ENCODE data around the gene TMEM120B.

Gene TMEM120B

DNA sequence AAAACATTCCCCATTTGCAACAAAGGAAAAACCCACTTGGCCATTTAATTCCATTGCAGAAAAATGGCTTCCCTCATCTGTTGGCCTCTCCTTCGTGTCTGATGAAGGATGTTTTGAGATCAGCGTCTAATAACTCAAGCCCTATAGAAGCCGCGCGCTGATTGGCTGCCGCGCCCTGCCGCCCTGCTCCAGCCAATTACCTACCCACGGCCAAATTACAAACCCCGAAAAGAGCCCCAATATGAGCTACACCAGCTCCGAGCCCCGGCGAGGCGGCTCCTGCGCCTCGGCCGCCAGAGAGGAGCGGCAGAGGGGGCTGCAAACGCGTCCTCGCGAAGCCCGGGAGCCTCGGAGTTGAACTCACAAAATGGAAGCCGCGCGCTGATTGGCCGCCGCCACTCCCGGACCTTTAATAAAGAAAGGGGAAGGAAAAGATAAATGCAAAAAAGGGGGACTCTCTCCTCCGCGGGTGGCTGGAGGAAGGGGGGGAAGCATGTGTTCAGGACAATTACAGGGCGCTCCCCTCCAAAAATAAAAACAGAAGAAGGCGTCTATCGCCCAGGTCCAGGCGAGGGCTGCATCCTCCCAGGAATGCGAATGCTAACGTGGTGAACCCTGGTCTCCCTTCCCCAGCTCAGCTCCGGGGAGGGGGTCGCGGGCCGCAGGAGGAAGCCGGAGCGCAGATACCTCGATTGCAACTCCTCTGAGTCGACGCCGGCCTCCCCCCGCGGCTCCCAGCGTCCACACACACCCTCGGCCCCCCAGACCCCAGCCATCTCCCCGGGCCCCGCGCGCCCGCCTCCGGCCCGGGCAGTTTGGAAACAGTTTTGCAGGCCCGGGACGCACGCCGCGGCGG, 90.5 kb downstream of the TMEM120B start:
- DNase-seq (ENCODE audit: low read depth in 3 of 3, low spot score in 1 of 3) = peak; percentile 71 to 83 (median 72)

DNA sequence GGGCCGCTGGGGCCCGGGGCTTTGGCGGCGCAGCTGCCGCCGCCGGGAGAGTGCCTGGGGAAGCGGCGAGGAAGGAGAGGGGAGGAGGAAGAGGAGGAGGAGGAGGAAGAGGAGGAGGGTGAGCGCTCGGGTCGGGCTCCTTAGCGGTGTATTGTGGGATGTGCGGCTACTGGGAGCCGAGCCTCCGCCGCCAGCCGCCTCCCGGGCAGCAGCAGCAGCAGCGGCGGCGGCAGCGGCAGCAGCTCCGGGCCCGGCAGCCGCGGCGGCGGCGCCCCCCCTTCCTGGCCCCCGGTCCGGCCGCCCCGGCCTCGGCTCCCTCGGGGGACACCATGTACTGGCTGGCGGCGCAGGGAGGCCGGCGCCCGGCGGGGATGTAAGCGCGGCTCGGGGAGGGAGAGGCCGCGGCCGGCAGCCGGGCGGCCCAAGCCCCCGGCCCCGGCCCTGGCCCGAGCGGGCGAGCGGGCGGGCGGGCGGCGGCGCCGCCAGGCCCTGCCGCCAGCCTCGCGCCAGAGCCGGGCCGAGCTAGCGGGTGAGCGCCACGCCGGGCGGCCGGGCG, 91.4 kb downstream of the TMEM120B start, which contains the start of gene SETD1B:
Gene SETD1B (plus strand): TSS at position 149 of the 556 bp plus-strand sequence. CDS start 729 bp downstream, outside the sequence.
- no peak for DNase-seq (ENCODE audit: low read depth in 3 of 3, low spot score in 1 of 3)

DNA sequence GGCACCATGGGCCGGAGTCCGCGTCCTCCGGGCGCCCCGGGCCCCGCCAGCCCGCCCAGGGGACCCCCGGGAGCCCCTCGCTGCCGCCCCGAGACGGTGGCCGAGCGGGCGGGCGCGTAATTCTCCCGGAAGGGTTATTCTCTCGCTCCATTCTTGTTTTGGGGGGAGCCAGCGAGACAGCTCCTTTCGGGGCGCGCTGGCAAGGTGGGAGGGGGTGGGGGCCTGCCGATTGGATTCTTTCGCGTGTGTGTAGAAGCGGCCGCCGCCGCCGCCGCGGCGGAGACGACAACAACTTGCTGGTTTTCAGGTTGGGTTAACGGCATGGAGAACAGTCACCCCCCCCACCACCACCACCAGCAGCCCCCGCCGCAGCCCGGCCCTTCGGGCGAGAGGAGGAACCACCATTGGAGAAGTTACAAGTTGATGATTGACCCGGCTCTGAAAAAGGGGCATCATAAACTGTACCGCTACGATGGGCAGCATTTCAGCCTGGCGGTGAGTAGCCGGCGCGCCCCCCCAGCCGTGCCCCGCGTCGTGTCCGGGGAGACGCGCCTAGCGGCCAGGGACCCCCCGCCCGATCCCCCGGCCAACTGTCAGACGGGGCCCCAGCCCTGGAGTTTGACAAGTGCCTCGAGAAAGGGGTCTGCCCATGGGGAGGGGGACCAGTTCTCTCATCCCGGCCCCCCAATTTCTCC, 92.0 kb downstream of the TMEM120B start:
- DNase-seq (ENCODE audit: low read depth in 3 of 3, low spot score in 1 of 3) = no peak

DNA sequence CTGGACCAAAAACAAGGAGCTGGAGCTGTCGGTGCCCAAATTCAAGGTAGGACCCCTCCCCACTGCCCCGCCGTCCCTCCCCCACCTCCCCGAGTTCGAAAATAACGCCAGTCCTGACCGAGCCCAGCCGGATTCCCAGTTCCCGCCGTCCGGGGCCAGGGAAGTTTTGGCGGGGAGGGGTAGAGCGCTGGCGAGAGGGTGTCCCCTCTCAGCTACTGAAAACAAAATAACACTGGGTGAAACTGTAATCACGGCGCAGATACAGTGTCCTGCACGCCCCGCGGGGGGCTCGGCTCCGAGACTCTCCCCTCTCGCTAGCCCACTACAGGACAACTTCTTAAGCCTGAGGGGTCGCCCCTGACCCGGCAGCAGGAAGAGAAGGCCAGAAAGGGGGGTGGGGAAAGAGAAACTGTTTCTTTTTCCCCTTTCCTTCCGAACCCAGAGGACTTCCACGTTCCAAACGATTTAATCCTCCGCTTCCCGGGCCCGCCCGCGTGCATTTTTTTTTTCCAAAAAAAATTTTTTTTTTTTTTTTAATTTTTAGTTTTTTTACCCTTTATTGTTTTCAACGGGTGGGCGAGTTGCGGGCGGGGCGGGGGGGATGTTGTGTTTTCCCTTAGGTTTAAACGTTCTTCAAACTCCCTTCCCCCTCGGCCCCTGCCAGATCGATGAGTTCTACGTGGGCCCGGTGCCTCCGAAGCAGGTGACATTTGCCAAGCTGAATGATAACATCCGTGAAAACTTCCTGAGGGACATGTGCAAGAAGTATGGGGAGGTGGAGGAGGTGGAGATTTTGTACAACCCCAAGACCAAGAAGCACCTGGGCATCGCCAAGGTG, 92.8 kb downstream of the TMEM120B start:
- DNase-seq (ENCODE audit: low read depth in 3 of 3, low spot score in 1 of 3) = no peak

DNA sequence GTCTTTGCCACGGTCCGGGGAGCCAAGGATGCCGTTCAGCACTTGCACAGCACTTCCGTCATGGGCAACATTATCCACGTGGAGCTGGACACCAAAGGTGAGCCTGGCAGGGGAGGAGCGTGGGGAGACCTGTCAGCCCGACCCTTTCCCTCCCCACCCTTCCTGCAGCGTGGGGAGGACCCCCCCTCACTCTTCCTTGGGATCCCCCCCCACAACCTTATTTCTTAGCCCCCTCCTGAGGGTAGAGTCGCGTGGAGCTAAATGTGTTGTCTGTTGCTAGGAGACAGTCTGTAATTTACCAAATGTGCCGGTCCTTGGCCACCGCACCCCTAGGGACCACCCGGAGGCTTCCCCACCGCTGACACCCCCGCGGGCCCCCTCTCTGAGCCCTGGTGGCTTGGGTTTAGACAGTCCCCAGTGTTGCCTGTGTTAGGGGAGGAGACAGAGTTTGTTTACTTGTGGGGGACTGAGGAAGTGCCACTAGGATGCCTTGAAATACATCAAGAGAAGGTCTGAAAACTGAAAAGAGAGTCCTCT, 93.5 kb downstream of the TMEM120B start:
- DNase-seq (ENCODE audit: low read depth in 3 of 3, low spot score in 1 of 3) = no peak

DNA sequence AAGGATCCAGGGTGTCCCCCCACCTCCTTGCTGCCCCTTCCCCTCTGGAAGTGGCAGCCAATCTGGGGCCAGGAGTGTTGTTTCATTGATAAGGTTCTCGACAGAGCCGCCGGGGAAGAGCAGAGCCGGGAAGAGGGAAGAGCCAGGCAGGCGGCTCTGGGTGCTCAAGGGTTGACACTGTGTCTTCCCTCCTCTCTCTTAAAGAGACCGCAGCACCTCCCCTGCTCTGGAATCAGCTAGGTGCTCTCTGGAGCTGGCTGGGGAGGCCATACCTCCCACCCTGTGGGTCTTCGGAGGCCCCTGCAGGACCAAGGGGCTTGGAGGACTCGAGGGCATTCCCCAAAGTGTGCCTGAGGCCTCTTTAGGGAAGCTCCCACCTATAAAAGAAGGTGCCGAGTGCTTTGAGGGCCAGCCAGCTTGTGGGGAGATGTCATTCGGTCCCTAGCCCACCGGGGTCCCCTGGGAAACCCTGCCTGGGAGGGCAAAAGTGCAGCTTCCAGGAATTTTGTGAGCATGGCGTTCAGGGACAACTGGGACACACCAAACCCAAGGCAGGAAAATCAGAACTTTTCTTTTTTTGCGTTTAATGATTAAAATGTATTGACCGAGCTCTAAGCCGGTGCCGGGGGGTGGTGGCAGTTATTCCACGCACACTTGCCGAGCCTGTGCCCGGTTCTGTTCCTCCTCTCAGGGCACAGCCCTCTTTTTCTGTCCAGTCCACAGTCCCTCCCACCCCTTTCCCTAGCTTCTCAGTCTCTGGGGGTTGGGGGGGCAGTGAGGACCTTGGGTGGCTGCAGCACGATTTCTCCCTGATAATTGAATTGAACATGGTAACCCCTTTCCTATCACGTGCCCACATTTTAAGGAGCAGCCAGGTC, 94.2 kb downstream of the TMEM120B start:
- DNase-seq (ENCODE audit: low read depth in 3 of 3, low spot score in 1 of 3) = no peak

DNA sequence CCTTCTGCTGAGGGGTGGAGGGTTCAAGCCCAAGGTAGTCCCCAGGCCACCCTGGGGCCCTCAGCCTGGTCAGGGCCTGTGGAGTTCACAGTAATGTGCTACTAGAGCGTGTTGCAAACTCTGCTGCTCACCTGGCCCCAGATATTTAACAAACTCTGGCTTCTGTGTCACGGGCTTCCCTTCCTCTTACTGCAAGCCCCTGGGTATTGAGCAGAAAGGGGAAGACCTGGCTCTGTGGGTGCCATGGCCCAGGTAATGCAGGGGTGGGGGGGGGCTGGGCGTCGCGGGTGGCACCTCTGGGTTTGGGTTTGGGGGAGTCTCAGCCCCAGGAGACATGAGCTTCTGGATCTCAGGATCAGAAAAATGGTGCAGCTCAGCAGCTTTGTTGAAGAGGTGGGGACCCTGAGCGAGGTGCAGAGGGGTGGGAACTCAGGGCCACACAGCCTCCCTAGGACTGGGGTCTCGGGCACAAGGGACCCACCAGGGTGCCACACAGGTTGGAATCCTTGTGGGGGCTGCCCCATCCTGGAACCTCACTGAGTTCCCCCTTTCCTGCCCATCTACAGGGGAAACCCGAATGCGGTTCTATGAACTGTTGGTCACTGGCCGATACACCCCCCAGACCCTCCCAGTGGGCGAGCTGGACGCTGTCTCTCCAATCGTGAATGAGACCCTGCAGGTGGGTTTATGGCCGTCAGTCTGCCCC, 95.2 kb downstream of the TMEM120B start:
- DNase-seq (ENCODE audit: low read depth in 3 of 3, low spot score in 1 of 3) = no peak

DNA sequence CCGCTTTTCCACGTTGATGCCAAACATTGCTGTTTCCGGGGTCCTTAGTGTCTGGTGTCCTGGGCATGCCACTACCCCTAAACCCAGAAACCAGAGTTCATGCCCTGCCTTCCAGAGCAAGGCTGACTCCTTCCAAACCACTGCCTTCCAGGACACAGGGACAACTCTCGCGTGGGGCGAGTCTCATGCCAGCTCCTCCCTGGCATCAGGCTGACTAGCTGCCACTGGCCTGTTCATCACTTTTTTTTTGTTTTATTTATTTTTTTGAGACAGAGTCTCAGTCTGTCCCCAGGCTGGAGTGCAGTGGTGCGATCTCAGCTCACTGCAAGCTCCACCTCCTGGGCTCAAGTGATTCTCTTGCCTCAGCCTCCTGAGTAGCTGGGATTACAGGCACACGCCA, 96.1 kb downstream of the TMEM120B start:
- DNase-seq (ENCODE audit: low read depth in 3 of 3, low spot score in 1 of 3) = no peak

DNA sequence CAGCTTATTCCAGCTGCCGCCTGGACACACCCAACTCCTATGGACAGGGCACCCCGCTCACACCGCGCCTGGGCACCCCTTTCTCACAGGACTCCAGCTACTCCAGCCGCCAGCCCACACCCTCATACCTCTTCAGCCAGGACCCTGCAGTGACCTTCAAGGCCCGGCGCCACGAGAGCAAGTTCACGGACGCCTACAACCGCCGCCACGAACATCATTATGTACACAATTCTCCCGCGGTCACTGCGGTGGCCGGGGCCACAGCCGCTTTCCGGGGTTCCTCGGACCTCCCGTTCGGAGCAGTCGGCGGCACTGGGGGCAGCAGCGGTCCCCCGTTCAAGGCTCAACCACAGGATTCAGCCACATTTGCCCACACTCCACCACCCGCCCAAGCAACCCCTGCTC, 97.2 kb downstream of the TMEM120B start:
- no peak for DNase-seq (ENCODE audit: low read depth in 3 of 3, low spot score in 1 of 3)

DNA sequence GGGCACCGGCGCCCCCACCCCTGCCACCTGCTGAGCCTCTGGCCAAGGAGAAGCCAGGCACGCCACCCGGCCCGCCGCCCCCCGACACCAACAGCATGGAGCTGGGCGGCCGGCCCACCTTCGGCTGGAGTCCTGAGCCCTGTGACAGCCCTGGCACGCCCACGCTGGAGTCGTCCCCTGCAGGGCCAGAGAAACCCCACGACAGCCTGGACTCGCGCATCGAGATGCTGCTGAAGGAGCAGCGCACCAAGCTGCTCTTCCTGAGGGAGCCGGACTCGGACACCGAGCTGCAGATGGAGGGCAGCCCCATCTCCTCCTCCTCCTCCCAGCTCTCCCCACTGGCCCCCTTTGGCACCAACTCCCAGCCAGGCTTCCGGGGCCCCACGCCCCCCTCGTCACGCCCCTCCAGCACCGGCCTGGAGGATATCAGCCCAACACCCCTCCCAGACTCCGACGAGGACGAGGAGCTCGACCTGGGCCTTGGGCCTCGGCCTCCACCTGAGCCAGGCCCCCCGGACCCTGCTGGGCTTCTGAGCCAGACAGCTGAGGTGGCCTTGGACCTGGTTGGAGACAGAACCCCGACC, 97.8 kb downstream of the TMEM120B start:
- DNase-seq (ENCODE audit: low read depth in 3 of 3, low spot score in 1 of 3) = no peak

DNA sequence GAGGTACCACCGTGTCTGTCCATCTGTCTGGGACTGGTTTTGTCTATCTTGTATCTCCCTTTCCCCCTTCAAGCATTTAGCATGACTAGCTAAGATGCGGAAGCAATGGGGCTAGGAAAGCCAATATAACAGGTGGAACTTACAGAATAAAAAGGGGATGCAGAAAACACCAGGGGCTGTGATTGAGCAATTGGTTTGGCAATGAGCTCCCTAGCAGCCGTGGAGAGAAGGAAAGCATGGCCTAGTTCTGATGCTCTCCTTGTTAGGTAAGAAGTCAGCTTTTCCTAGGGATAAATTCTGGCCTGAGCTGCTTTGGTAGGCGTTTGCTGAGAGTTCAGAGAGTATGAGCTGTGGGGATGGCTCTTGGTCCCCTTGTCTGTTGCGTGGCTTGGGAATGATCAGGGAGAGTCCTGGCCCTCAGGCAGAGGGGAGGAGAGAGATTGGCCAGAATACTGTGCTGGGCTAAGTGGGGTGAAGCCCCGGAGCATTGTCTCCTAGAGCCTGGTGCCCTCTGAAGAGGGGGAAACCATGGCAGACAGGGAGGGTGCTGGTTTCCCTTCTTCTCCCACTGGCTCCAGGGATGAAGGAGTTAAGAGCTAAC, 98.4 kb downstream of the TMEM120B start:
- DNase-seq (ENCODE audit: low read depth in 3 of 3, low spot score in 1 of 3) = no peak

DNA sequence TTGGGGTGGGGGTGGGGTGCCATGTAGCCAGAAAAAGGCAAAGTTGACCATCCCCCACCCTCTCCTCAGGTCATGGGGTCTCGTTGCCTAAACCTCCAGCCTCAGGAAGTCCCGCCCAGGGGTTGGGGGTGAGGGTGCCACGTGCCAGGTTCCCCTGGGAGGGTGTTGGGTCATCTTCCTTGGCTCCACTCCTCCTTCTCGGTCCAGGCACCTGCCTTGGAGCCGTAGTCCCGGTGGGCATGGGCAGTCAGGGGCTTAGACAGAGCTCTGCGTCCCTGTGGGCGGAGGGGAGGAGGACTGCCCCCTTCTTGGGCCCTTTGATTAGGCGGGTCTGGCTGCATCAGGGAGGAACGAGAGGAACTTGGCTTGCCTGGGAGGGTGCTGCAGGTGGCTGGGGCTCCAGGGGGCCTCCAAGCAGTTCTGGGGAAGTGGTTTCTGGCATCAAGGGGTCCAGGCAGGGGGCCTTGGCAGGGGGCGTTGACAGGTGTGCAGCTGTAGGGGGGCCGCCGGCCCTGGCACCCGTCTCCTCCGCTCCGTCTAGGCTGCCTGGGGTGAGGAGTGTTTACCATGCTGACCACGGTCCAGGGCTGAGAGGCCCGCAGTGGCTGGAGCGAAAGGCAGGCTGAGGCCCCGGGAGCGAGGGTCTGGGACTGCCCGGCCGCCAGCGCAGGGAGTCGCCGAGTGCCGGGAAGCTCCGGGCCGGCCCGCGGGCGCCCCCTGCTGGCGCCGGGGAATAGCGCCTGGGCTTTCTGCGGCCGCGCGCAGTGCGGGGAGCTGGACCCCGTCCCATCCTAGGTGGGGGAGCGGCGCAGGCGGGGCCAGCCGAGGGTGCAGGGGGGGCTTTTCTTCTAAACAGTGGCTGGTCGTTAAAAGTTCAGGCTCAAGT, 99.1 kb downstream of the TMEM120B start:
- DNase-seq (ENCODE audit: low read depth in 3 of 3, low spot score in 1 of 3) = peak in 2 of 3 donors; percentile 46 to 64

DNA sequence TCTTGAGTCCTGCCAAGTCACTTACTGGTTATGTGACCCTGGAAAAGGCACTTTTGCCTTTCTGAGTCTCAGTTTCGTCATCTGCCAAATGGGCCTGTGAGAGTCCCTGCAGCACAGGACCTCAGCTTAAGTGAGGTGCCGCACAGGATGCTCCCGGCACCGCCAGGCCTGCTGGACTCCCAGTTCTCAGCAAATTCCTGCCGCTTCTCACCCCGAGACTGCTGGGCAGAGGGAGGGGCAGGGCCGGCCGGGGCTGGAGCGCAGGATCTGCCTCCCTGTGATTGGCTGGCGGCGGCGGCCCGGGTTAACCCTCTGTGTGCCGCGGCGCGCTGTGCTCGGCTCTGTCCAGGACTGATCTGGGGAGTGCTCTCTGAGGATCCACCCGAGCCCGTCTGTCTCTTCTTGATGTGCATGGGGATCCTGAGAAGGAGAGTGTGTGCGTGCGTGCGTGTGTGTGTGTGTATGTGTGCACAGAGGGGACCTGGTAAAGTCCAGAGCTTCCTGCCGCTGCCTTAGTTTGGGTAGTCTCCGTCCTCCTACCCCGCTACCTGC, 99.8 kb downstream of the TMEM120B start:
- no peak for DNase-seq (ENCODE audit: low read depth in 3 of 3, low spot score in 1 of 3)

DNA sequence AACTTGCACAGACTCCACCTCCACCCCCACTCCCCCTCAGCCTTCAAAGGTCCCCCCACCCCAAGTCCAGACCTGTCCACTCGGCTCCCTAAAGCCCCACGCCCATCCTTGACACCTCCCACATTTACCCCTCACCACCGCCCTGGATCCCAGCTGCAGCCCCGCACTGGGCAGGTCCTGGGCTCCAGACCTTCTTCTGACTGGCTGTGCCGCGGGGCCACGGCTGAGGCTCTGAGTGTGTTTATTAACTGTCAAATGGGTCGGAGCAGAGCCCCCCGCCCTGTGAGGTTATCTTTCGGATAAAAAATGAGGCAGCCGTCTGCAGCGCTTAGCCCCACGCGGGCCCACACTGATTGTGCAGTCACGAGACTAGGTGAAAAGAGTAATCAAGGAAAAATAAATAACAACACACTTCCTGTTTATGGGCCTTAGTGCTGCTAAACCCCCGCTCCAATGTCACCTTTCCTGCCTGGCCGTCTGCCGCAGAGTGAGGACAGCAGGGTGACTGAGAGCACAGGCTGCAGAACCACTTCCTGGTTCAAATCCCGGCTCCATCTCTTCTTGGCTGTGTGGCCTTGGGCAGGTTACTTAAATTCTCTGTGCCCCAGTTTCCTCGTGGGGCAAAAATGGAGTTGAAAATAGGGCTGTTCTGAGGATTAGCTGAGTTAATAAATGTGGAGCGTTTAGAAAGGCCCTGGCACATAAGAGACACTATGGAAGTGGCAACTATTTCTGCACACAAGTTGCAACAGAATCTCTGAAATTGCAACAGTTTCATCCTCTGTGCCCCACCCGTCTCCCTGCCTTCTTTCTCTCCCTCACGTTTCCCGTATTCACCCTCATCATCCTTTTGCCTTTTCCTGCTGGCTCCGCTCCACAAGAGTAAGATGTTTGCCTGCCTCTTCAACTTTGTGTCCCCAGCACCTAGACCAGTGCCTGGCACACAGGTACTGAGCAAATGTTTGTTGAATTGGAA, 100.7 kb downstream of the TMEM120B start:
- DNase-seq (ENCODE audit: low read depth in 3 of 3, low spot score in 1 of 3) = no peak

DNA sequence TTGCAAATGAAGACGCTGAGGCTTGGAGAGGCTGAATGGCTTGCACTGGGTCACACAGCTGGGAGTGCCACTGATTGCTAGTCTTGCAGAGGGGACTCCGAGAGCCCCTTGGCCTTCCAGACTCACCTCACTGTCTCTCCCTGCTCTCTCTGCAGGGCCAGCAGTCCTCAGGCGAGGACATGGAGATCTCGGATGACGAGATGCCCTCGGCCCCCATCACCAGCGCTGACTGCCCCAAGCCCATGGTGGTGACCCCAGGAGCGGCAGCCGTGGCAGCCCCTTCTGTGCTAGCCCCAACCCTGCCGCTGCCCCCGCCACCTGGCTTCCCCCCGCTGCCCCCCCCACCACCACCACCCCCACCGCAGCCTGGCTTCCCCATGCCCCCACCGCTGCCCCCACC, 101.4 kb downstream of the TMEM120B start:
- DNase-seq (ENCODE audit: low read depth in 3 of 3, low spot score in 1 of 3) = no peak

Data from stimulated activated CD4-positive, alpha-beta T cell treated with anti-CD3 and anti-CD28 coated beads, TNF-alpha, amount 100 ng/mL, for 1 hour (primary cell).